Chondrocyte (in vitro differentiated cells): ENCODE results near the gene ARHGAP31. TPM values are rescaled to one million over a fixed set of nuclear protein-coding genes. Genes with fewer than 3 reads are reported as not detected.

ENCODE experiments used
- DNase-seq: peaks from one replicate; pipeline ENCODE4 v3.0.0; 2021; ENCODE audit warnings: mixed read lengths, low spot score
- H3K27ac Mint-ChIP-seq: one replicate; pipeline ENCODE4 v1.8.0; 2021; ENCODE audit warnings: mild to moderate bottlenecking, moderate library complexity, mixed read lengths; ENCODE audit not compliant: unreplicated experiment
- H3K27me3 Mint-ChIP-seq: 2 replicates; pipeline ENCODE4 v1.8.0; 2021; ENCODE audit warnings: low read depth, mixed read lengths
- H3K36me3 Mint-ChIP-seq: 2 replicates; pipeline ENCODE4 v1.8.0; 2021; ENCODE audit warnings: low read depth, mixed read lengths
- H3K4me1 Mint-ChIP-seq: 2 replicates; pipeline ENCODE4 v1.8.0; 2021; ENCODE audit warnings: low read depth, mild to moderate bottlenecking, mixed read lengths
- H3K4me3 Mint-ChIP-seq: one replicate; pipeline ENCODE4 v1.8.0; 2021; ENCODE audit warnings: mild to moderate bottlenecking, moderate library complexity, mixed read lengths; ENCODE audit not compliant: unreplicated experiment
- H3K9me3 Mint-ChIP-seq: 2 replicates; pipeline ENCODE4 v1.8.0; 2021; ENCODE audit warnings: low read depth, mixed read lengths
- total RNA-seq: library from RNA; stranded (reverse); gene quantifications from 3 replicates; pipeline ENCODE4 v1.2.1, GENCODE V29; 2021
- TF ChIP-seq, protein P1 (sequence below): fragments of 200-600 bp; sonication (generic); IDR thresholded peaks from 2 replicates; pipeline ENCODE4 v1.5.0; 2021; ENCODE audit warnings: antibody characterized with exemption, mild to moderate bottlenecking, moderate library complexity

The ARHGAP31 gene
- total RNA-seq, 1 donor from 2014 or later = 35.2 TPM

DNA sequence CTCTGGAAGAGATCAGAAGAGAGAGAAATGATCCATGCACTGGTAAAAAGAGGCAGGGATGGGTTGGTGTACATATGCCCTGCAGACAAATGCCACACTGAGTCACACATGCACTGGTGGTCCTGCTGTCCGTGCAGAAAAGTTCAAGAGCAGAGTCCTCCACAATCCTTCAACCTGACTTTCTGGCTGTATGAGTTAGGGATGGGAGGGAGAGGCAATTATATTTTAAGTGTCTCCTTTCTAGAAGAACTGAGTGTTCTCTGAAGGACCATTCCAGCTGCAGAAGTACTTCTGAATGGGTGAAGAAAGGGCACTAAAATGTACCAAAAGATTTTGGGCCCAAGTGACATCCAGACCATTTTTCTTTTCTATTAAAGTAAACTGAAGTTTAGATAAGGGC lies 142.8 kb downstream of the ARHGAP31 start:
- no peak overlapping the region for H3K27ac Mint-ChIP-seq
- peaks cover 53% of the 10 kb centered on the region for H3K36me3 Mint-ChIP-seq
- no peaks in the 10 kb centered on the region for H3K27me3 Mint-ChIP-seq
- TF ChIP-seq, protein P1, sequence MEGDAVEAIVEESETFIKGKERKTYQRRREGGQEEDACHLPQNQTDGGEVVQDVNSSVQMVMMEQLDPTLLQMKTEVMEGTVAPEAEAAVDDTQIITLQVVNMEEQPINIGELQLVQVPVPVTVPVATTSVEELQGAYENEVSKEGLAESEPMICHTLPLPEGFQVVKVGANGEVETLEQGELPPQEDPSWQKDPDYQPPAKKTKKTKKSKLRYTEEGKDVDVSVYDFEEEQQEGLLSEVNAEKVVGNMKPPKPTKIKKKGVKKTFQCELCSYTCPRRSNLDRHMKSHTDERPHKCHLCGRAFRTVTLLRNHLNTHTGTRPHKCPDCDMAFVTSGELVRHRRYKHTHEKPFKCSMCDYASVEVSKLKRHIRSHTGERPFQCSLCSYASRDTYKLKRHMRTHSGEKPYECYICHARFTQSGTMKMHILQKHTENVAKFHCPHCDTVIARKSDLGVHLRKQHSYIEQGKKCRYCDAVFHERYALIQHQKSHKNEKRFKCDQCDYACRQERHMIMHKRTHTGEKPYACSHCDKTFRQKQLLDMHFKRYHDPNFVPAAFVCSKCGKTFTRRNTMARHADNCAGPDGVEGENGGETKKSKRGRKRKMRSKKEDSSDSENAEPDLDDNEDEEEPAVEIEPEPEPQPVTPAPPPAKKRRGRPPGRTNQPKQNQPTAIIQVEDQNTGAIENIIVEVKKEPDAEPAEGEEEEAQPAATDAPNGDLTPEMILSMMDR = no peak
- DNase-seq = no peak
- peaks cover 7% of the 10 kb centered on the region for H3K4me1 Mint-ChIP-seq
- no peak overlapping the region for H3K4me3 Mint-ChIP-seq
- H3K9me3 Mint-ChIP-seq = no peaks in the 10 kb centered on the region

DNA sequence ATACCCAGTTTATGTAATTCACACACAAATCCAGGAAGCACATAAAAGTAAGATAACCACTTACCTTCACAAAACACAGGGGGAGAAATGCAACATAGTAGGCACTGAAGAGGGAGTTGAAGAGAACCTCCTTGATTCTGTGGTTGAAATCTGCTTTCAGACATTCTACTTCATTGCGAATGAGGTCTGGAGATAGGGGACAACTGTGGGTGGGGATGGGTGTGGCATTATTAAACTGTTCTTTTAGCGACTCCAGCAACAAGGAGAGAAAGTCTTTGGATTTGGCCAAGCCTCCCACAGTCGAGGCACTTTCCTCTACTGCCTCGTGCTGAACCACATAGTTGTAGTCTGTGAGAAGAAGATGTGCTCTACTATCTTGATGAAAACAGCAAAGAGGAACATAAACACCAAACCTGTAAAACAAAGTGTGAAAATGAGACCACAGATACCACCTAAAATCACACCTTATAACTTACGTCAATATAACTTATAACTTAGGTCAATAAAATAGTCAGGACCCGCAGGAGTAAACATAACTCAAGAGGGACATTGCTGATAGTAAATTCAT lies 143.6 kb downstream of the ARHGAP31 start:
- H3K9me3 Mint-ChIP-seq = no peaks in the 10 kb centered on the region
- H3K27me3 Mint-ChIP-seq = no peaks in the 10 kb centered on the region
- H3K36me3 Mint-ChIP-seq = peaks cover 56% of the 10 kb centered on the region
- H3K4me1 Mint-ChIP-seq = peaks cover 5% of the 10 kb centered on the region
- H3K27ac Mint-ChIP-seq = no peak overlapping the region
- no peak for DNase-seq
- TF ChIP-seq, protein P1 = no peak
- no peak overlapping the region for H3K4me3 Mint-ChIP-seq

DNA sequence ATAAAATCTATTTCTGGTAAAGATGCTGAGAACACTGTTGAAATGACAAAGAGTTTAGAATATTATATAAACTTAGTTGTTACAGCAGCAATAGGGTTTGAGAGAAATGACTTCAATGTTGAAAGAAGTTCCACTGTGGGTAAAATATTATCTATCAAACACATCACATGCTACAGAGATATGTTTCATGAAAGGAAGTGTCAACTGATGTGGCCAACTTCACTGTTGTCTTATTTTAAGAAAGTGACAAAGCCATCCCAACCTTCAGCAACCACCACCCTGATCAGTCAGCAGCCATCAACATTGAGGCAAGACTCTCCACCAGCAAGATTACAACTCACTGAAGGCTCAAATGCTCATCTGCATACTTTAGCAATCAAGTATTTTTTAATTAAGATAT lies 149.0 kb downstream of the ARHGAP31 start:
- TF ChIP-seq, protein P1 = no peak
- no peak for DNase-seq
- Mint-ChIP-seq H3K4me3 (no peak overlapping the region), H3K36me3 (peaks cover 56% of the 10 kb centered on the region), H3K9me3 (no peaks in the 10 kb centered on the region), H3K4me1 (no peaks in the 10 kb centered on the region), H3K27ac (no peak overlapping the region), H3K27me3 (no peaks in the 10 kb centered on the region)

DNA sequence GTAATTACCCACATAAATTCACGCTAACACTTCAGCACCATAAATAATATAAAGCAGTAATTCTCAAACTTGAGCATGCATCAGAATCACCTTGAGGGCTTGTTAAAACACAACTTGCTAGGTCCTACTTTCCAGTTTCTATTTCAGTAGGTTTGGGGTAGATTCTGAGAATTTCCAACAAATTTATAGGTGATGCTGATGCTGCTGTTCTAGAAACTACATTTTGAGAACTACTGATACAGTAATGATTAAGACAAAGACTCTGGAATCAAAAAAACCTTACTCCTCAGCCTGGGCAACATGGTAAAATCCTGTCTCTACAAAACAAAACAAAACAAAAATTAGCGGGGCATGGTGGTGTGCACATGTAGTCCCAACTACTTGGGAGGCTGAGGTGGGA lies 150.4 kb downstream of the ARHGAP31 start:
- H3K4me3 Mint-ChIP-seq = no peak overlapping the region
- H3K27me3 Mint-ChIP-seq = no peaks in the 10 kb centered on the region
- DNase-seq = no peak
- no peaks in the 10 kb centered on the region for H3K9me3 Mint-ChIP-seq
- TF ChIP-seq, protein P1 = no peak
- H3K36me3 Mint-ChIP-seq = peaks cover 54% of the 10 kb centered on the region
- H3K4me1 Mint-ChIP-seq = no peaks in the 10 kb centered on the region
- H3K27ac Mint-ChIP-seq = no peak overlapping the region

DNA sequence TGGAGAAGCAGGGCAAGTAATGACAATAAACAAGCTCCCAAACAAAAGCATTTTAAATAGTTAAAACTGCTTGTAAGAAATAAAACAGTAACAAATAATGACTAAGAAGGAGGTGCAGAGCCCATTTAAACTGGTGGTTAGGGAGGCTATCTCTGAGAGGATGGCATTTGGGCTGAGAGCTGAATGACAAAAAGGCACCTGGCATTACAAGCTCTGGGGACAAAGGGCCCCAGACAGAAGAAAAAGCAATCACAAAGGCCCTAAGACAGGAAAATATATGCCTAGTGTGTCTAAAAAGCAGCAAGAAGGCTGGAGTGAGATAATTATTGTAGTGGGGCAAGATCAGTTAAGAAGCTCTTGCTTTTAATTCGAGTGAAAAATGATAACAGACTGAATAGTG lies 159.6 kb downstream of the ARHGAP31 start:
- Mint-ChIP-seq H3K27me3 (no peaks in the 10 kb centered on the region), H3K36me3 (peaks cover 47% of the 10 kb centered on the region), H3K4me3 (no peak overlapping the region), H3K9me3 (no peaks in the 10 kb centered on the region), H3K4me1 (peaks cover 28% of the 10 kb centered on the region), H3K27ac (no peak overlapping the region)
- TF ChIP-seq, protein P1 = no peak
- no peak for DNase-seq
